Right hindlimb (tissue), 1 donor: ENCODE results near the gene ITPKC.
A peak's percentile ranks its signal among the peaks of the same experiment; 100 is the strongest.
"Not testable (repeated sequence)": the region's sequence is repeated elsewhere in the genome, so short reads cannot be mapped to it uniquely, and the experiment has no call there.

Experiments used
- DNase-seq: peaks from one replicate; pipeline ENCODE4 v3.0.0-alpha.2; 2018

The ITPKC gene

DNA sequence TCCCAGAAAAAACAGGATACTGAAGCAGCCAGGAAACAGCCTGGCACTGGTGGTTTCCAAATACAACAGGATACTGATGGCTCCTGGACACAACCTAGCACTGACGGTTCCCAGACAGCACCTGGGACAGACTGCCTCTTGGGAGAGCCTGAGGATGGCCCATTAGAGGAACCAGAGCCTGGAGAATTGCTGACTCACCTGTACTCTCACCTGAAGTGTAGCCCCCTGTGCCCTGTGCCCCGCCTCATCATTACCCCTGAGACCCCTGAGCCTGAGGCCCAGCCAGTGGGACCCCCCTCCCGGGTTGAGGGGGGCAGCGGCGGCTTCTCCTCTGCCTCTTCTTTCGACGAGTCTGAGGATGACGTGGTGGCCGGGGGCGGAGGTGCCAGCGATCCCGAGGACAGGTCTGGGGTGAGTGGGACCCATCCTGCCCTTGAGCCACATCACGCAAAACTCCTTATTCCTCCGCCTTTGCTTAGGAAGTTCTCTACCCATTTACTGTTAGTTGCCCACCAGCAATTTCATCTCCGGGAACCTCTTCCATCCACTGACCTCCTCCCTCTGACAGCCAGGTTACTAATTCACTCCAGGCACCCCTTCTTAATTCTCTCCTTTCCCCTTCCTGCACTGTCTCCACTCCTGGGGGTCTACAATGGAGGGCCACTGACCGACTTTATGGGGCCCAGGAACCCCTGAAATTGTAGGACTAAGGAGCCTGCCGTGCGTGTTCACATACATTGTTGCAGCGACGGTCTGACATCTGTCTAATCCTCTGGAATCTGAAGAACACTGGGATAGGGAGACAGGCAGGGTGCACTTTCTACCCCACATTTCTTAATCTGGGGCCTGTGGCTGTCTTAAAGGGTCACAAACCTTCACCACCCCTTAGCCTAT, 1.2 kb downstream of the ITPKC start:
- no peak for DNase-seq

DNA sequence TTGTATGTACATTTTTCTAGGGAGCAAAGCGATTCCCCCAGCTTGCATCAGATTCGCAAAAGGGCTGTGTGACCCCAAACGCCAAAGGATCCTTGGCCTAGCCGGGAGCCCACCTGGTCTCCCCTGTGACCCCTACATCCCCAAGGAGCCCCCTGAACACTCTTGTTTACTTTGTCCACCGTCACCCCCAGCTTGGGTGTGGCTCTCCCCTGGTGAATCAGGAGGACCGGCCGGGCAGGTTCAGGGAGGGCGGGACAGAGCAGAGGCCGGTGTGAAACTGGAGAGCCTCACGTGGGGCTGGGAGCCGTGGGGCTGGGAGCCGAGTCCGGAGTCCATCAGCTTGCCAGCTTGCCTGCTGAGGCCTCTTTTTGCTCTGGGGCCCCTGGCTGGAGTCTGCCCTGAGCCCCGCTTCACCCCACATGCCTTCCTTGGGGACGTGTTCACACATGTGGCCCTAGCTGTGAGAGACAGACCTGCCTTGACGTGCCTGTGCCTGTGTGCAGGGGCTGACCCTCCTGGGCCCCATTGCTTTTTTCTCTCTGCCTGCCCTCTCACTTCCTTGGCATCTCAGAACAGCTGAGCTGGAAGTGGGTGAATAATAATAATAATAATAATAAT, 2.0 kb downstream of the ITPKC start:
- peak; percentile 54 for DNase-seq

DNA sequence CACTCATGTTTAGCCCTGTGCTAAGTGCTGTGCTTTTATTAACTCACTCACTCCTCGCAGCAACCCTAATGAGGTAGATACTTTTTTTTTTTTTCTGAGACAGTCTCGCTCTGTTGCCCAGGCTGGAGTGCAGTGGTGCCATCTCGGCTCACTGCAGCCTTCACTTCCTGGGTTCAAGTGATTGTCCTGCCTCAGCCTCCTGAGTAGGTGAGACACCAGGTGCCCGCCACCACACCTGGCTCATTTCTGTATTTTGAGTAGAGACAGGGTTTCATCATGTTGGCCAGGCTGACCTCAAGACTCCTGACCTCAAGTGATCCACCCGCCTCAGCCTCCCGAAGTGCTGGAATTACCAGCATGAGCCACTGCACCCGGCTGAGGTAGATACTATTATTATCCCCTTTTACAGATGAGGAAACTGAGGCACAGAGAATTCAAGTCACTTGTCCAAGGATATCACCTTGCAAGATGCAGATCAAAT, 2.5 kb downstream of the ITPKC start:
- no peak for DNase-seq

DNA sequence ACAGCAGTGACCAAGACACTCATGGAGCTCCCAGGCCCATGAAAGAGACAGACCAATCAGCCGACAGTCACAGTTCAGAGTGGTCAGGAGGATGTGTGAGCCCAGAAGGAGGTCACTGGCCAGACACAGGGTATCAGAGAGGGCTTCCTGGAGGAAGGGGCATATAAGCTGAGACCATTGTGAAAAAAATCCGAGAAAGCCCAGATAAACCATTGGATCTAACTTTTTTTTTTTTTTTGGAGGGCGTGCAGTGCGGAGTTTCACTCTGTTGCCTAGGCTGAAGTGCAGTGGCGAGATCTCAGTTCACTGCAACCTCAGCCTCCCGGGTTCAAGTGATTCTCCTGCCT, 4.2 kb downstream of the ITPKC start:
- no peak for DNase-seq

DNA sequence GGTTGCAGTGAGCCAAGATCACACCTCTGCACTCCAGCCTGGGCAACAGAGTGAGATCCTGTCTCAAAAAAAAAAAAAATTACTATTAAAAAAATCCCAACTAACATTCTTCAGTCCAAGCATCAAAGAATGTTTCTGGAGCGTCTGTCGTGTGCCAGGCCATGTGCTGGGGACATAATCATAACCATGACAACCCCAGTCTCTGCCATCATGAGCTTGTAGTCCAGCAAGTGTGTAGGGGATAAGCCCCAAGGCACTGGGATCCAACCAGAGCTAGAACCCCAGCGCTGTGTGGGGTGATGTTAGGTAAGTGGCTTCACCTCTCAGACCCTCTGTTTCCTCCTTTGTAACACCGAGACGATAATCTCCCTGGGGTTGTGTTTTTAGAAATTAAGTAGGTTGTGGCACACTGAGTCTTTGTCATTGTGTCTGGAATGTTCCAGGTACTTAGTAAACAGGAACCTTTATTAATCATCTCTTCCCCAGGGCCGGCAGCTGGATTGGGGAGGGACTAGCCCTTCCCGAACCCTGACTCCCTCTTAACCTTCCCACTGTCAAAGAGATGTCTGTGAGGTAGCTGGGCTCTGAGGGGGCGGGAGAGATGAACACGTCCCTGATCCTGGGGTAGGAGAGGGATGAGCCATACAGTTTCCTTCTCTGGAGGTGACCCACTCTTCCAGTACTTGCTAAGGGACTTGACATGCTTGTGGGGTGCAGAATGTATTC, 5.2 kb downstream of the ITPKC start:
- no peak for DNase-seq

DNA sequence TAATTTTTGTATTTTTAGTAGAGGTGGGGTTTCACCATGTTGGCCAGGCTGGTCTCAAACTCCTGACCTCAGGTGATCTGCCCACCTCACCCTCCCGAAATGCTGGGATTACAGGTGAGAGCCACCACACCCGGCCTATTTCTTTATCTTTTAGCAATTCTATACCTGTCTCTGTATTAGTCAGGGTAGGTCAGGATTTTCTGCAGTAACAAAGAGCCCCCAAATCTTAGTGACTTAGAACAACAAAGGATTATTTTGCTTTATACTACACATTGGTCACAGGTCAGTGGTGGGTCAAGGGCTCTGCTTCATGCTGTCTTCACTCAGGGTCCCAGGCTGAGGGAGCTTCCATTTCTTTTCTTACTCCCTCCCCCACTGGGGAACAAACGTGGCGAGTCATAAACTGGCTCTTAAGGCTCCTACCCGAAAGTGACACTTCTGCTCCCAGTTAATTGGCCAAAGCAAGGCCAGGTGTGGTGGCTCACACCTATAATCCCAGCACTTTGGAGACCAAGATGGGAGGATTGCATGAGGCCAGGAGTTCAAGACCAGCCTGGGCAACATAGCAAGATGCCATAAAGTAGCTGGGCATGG, 6.8 kb downstream of the ITPKC start:
- no peak for DNase-seq

DNA sequence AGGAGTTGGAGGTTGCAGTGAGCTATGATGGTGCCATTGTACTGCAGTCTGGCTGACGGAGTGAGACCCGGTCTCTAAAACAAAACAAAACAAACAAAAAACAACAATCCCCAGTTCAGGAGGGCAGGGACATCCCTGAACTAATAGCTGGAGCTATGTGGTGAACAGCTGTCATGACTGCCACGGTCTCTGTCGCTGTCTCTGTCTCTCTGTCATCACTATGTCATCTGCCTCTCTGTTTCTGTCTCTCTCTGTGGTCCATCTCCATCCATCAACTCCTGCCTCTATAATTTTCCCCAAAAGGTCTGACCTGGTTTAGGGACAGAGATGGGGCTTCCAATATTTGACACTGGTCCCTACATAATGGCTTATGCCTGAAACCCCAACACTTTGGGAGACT, 7.4 kb downstream of the ITPKC start:
- no peak for DNase-seq

DNA sequence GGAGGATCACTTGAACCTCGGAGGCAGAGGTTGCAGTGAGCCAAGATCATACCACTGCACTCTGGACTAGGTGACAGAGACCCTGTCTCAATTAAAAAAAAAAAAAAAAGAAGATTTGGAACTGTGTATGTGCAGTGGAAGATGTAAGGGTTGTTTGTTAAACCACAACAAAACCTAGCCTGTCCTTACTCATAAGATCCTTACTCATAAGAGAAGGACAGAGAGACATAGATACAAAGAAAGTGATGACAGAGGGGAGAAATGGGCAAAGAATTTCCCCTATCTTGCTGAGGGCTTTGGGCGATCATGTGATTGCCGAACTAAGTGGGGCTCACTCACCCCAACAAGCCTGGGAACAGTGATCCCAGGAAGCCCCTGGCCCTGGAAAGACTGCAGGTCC, 7.9 kb downstream of the ITPKC start:
- no peak for DNase-seq

DNA sequence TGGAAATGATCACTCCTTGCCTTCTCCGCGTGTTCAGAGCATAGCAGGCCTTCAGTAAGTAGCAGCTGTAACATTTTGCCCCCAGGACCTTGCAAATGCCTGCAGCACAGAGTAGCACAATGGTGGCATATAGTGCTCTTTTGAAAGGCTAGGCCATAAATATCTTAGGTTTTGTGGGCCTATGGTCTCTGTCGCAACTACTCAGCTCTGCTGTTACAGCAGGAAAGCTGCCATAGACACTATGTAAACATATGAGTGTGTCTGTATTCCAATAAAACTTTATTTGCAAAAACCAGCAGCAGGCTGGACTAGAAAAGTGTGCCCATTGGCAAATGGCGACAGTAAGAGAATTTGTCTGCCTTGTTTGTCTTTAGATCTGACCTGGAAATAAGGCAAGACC, 9.4 kb downstream of the ITPKC start:
- no peak for DNase-seq

DNA sequence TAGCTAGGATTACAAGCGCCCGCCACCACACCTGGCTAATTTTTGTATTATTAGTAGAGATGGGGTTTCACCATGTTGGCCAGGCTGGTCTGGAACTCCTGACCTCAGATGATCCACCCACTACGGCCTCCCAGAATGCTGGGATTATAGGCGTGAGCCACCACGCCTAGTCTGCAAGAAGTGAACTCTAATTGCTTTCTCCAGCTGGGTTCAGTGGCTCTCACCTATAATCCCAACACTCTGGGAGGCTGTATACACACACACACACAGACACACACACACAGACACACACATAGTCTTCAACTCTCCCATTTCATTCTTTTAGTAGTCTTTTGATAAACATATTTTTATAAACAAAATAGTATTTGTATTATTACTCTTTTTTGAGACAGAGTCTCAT, 13.2 kb downstream of the ITPKC start:
- DNase-seq = not testable (repeated sequence)

DNA sequence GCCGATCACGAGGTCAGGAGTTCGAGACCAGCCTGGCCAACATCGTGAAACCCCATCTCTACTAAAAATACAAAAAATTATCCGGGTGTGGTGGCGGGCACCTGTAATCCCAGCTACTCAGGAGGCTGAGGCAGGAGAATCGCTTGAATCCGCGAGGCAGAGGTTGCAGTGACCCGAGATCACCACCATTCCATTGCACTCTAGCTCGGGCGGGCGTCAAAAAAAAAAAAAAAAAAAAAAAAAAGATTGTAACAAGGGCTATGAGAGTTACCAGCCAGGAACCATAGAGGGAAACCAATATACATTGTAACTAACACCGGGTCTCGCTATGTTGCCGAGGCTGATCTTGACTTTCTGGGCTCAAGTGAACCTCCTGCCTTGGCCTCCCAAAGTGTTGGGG, 15.4 kb downstream of the ITPKC start:
- not testable (repeated sequence) for DNase-seq

DNA sequence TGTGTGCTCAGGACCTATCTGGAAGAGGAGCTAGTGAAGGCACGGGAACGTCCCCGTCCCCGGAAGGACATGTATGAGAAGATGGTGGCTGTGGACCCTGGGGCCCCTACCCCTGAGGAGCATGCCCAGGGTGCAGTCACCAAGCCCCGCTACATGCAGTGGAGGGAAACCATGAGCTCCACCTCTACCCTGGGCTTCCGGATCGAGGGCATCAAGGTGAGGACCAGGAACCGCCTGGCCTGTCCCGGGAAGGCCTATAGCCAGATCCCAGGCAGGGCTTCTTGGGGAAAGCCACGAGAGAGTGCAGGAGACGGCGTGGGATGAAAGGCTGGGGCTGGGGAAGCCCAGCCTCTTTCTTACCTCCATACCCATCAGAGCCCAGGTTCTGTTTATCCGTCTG, 16.2 kb downstream of the ITPKC start:
- no peak for DNase-seq

DNA sequence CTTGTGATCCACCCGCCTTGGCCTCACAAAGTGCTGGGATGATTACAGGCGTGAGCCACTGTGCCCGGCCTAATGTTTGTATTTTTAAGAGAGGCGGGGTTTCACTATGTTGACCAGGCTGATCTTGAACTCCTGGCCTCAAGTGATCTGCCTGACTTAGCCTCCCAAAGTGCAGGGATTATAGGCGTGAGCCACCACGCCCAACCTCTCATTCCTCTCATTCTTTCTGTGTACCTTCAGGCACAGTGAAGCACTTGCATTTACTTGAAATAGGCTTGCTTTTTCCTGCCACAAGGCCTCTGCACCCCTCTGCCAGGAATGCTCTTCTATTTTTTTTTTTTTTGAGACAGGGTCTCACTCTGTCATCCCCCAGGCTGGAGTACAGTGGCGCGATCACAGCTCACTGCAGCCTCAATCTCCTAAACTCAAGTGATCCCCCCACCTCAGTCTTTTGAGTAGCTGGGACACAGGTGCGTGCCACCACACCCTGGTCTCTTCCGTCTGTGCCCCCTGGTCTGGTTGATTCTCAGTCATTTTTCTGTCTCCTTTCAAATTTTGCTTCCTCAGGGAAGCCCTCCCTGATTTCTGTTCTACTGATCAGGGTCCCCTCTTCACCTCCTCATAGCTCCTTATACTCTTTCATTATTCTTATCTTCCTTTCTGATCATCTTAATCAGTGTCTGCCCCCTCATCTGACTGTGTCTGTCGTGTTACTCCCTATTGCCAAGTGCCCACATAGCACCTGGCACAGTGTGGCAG, 18.3 kb downstream of the ITPKC start:
- no peak for DNase-seq

DNA sequence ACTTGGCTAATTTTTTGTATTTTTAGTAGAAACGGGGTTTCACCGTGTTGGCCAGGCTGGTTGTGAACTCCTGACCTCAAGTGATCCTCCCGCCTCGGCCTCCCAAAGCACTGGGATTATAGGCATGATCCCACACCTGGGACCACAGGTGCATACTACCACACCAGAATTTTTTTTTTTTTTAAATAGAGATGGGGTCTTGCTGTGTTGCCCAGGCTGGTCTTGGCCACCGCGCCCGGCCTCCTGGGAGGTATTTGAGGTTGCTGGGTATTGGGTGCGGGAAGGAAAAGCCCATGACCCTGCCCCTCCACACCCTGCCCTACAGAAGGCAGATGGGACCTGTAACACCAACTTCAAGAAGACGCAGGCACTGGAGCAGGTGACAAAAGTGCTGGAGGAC, 19.7 kb downstream of the ITPKC start:
- no peak for DNase-seq

DNA sequence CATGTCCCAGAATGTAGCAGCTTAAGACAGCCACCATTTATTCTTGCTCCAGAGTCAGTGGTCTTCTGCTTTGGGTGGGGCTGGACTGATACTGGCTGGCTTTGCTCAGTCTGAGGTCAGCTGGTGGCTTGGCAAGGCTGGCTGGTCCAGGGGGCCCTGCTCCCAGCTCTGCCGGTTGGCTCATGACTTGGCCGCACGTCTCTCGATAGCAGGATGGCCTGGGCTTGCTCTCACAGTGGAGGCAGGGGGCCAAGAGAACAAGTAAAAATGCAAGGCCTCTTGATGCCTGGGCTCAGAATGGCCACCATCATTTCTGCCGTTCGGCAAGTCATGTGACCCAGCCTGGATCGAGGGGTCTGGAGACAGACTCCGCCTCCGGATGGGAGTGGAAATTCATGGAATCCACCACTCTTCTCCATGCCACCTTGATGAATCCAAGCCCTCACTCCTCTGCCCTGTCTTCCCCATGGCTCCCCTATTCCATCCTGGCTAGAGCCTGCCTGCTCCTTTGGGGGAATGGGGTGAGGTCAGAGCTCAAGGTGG, 20.3 kb downstream of the ITPKC start:
- DNase-seq = no peak

DNA sequence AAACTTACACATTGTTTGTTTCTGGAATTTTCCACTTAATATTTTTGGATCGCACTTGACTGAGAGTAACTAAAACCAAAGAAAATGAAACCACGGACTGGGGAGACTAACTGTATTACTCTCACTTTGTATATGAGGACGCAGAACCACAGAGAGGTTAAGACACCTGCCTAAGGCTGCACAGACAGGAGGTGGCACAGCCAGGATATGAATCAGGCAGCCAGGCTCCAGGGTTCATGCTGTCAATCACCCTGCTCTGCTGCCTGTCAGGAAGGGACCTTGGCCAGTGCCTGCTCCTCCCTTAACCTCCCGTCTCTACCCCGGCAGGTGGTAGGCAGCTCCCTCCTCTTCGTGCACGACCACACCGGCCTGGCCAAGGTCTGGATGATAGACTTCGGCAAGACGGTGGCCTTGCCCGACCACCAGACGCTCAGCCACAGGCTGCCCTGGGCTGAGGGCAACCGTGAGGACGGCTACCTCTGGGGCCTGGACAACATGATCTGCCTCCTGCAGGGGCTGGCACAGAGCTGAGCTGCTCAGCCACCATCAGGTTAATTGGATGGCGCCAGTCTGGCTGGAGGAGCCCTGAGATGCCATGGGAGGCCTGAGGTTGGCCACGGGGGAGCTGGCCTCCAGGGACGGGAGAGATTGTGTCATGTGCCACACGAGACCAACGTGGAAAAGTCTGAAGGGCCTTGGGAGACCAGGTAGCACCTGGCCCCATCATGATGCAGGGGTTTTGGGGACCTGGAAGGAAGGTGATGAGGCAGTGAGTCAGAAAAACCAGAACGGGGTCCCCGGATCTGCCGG, 22.3 kb downstream of the ITPKC start:
- no peak for DNase-seq

DNA sequence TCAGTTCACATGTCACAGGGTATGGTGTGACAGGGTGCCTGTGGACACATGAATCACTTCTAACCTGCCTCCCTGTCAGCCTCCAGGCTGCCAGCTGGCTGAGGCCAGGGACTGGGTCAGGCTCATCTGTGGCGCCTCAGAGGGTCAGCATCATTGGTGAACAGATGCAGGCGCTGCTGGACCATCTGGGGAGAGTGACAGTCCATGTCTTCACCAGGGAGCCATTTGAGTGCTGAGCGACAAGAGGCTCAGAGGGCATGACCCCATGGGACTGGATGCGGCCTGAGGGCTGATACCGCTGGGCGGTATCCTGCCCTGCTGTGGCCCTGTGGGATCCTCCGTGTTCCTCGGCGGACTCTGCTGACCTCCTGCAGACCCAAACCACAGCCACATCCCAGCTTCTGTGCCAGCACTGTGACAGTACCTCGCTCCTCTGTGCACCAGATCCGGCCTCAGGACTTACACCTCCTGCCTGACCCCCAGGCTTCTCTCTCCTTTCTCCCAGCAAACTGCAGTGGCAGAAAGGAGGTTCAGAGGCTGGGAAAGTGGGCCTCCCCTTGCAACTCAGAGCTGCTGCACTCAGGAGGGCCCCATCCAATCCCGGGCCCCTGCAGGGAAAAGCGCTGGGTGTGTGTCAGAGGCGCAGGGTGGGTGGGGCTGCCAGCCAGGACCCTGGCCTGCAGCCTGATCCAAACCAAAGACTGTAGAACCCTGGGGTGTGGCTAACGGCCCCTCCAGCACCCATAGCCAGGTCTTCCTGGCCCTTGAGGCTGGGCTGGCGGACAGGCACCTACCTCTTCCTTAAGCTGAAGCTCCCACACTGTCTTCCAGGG, 23.2 kb downstream of the ITPKC start:
- DNase-seq = peak; percentile 36

DNA sequence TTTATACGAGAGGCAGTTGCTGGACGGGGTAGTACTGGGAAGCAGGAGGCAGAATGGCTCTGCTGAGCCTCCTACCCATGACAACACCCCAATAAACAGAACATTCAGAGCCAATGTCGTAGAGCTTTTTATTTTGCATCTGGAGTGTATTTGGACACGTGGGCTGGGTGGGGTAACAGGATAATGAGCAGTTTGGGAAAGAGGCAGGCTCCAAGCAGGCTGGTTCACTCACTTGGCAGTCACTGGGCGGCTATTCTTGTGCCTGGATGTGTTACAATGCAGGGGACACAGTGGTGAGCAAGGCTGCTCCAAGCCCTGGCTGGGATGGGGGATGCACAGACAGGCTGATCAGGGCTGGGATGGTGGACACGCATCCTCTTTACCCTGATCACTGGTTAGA, 23.8 kb downstream of the ITPKC start:
- peak; percentile 76 for DNase-seq

DNA sequence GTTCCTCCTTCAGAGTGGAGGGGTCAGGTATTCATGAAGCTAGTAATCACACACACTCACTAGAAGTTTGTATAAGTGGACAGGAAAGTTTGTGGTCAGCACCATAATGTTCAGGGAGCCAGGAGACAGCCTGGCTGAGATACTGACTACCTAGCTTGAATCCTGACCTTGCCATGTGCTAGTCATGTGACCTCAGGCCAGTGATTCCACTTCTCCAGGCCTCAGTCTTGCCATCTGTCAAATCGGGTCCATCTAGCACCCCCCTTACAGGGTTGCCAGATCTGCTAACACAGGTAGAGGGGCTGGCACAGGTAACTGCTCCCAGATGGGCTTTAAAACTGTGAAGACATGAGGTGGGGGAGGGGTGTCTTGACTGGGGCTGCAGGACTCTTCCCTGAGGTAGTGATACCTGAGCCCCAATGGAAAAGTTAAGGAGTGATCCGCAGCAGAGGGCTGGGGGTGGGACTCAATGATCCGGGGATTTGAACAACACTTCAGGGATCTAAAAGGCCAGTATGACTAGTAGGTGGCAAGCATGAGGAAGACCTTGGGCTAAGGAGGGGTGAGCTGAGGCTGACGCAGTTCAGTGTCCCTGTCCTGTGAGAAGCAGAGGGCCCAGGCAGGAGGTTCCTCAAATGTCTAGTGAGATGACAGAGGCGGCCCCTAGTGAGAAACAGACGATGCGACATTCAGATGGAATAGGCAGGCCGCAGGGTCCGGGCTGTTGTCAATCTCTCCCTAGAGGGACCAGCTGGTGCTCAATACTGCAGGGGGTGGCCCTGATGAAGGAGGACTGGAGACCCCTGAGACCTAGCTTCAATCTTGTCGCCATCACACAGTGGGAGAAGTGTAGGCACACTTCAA, 24.8 kb downstream of the ITPKC start:
- DNase-seq = no peak

DNA sequence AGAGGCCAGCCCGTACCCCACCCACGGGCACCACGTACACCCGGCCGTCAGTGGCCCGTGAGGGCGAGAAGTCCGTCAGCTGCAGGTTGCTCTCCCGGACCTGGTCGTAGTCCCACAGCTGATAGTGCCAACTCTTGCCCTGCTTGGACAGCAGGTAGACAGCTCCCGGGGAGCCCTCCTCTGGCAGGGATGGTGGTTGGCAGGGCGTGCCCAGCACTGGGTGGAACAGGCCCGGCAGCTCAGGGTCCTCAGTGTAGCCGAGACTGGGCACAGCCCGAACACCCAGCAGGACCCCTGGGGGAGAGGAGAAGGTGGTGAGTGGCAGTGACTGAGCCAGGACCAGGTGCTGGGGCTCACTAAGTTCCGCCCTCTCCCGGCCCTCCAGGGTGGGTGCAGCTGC, 25.6 kb downstream of the ITPKC start:
- no peak for DNase-seq
